GM12892 (cell line): ENCODE data around the gene NKAPL.

Experiments
- POLR2A ChIP-seq: IDR thresholded peaks from 2 replicates; pipeline ENCODE4 v1.6.1; 2011; ENCODE audit warnings: low read depth, low read length, control low read depth
- POLR2AphosphoS5 ChIP-seq: IDR thresholded peaks from 2 replicates; pipeline ENCODE4 v1.6.1; 2011; ENCODE audit warnings: low read depth, low read length, control low read depth

DNA sequence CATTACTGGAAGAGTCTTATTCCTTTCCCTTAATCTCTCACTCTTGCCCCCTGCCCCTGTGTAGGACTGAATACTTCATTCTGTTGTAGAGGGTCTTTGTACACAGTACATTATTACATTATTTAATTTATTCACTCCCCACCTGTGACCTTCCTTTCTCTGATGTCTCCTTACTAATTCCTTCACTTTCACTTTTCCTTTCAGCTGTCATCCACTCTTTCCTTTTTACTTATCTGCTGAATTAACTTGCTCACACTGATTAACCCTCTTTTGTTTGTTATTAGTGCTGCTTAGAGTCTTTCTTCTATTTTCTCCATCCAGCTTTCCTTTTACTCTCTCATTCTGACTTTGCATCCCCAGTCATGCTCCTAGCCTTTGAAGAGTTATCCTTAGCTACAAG, 15.8 kb downstream of the NKAPL start:
- TF ChIP-seq POLR2A: no peak
- no peak for TF ChIP-seq POLR2AphosphoS5
